ENCODE results near the gene KRT10.
"Not testable (repeated sequence)": the region's sequence is repeated elsewhere in the genome, so short reads cannot be mapped to it uniquely, and the experiment has no call there.

The KRT10 gene

DNA sequence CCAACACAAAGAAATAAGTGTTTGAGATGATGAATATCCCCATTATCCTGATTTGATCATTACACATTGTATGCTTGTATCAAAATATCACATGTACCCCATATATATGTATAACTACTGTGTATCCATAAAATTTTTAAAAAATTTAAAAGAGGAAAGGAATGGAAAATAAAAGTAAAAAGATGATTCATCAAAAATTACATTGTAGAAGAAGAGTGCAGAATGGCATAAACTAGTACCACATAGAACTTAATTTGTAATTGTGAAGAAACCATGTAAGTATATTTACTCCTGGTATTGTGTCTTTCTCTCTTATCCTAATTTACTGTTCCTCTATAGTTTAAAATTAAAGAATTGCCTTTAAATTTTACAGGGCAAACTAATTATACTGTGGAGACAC lies 11.5 kb upstream of the KRT10 start:
- DNase-seq, result no peak

DNA sequence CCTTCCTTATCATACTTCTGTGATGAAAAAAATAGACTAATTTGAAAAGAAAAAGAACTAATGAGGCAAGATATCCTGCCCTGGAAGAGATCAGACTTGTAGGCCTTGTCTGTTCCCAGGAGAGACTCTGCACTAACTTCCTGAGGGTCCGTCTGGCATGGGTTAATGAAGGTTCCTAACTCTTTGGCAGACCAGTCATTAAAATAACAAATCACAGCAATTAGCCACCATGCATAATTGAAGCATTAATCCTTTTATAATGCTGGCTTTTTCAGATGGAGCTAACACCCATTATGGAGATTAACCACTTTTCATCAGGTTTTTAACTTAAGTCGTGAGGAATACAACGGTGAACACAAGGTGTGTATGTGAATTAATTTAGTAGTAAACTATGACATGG lies 10.4 kb upstream of the KRT10 start:
- no peak for DNase-seq

DNA sequence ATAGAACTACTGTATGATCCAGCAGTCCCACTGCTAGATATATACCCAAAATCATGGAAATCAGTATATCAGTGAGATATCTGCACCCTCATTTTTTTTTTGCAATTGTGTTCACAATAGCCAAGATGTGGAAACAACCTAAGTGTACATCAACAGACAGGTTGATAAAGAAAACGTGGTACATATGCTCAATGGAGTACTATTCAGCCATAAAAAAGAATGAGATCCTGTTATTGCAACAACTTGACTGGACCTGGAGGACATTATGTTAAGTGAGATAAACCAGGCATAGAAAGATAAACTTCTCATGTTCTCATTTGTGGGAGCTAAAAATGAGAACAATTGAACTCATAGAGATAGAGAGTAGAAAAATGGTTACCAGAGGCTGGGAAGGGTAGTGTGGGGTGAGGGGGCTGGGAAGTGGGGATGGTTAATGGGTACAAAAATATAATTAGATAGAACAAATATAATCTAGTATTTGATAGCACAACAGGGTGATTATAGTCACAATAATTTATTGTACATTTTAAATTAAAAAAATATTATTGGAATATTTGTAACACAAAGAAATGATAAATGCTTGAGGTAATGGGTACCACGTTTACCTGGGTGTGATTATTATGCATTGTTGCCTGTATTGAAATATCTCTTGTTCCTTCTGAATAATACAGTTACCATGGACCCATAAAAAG lies 7.8 kb upstream of the KRT10 start:
- DNase-seq, result no peak

DNA sequence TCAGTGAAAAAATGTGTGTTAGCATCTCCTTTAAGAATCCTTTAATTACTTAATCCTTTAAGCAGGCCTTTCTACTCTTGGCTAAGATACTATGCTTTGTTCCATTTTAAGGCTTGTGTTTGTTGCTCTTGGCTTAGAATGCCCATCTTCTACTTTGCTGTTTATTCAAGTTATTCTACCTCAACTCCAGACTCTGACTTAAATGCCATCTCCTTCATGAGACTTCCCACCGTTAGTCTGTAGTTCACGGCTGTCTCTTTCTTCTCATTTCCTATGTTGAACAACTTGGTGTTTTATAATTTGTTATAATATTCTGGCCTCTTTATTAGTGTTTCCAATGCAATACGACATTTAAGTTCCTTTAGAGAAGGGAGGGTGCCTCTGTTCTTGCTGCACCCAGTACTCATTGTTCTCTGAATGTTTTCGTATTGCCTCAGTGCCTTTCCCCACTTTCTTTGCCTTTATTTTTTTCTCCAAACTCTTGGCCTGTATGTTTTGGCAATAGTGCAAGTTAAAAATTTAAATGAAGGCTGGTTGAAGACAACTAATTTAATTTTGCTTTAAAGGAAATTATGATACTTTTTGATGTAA lies 6.1 kb upstream of the KRT10 start:
- DNase-seq, result no peak

DNA sequence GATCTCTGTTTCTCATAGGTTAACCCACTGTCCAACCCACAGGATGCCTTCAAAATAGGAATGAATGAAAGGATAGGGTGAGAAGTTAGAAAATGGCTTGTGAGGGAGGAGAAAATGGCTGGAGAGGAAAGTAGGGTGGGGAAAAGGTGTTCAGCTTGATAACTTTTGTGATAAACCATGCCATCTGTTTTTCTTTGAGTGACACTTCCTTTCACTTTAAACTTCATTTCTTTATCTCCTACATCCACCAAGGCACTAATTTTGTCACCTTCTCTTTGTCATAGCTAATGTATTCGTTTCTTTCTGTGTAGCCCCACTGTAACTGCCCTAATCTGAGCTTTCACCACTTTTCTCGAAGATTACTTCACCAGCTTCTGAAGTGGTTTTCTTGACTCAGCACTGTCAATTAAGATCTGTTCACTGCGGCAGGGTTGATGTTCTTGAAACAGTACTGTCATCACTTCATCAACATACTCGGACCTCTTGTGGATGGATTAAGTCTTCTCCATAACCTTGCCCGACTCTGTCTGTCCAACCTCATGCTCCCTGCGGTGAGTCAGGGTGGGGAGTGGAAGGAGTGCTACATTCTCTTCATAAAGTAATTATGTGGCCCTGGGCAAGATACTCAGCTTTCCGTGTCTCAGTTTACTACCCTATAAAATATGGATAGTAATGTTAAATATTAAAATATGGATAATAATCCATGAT lies 5.5 kb upstream of the KRT10 start:
- no peak for DNase-seq

DNA sequence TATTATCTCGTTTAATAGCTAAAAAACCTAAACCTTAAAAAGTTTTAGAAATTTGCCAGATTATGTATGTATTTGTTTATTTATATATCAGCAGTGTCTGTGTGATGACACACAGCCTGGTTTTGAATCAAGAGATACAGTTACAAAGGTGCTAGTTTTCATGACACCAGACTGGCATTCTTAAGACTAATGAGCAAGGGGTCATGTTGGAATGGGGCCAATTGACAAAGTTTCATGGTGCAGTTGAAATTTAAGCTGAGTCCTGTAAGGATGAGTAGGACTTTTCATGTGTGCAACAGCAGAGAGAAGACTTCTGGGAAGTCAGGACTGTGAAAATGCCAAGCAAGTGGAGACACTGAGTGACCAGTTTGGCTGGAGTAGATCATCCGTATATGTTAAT lies 3.2 kb upstream of the KRT10 start:
- DNase-seq, result no peak

DNA sequence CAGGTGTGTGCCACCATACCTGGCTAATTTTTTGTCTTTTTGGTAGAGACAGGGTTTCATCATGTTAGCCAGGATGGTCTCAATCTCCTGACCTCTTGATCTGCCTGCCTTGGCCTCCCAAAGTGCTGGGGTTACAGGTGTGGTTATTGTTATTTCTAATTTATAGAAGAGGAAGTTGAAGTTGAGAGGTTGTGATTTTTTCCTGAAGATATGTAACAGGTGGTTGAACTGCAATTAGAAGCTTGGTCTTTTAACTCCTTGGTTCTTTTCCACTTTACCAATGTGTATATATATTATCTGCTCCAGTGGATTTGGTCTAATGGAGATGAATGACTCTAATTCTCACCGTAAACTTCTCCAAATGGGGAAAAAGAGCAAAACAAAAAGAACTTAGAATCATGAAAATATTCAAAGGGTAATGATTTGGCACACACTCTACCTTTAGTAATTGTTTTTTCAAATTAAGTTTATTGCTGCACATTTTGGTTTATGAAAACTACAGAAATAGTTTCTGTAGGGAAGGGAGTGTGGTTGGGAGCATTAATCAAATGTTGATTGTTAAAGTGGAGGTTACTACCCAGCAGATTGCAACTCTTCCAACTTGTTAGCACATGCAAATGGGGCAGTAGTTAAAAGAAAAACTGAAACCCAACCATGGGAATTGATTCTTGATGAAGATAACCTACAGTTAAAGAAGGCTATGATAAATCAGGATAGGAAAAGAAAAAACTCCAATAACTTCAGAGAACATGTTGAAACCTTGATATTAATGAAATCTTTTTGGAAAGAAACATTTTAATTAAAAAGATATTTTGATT lies 1.8 kb upstream of the KRT10 start:
- no peak for DNase-seq

DNA sequence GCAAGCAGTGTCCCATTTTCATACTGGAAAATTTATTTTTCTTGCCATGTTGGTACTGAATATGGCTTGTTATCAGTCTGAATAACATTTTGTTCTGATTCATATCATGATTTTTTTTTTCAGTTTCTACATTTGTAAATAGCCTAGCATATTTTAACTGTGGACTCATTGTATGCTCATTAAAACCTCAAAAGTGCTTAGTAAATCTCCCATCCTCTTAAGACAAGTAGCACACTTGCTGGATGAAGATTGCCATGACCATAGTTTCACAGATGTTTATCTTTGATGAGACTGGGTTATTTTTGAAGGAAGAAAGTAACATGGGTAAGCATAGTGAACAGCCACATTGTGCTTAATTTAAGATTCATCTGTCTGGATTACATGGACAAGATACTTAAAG lies 878 bp downstream of the KRT10 start:
- DNase-seq, result no peak

DNA sequence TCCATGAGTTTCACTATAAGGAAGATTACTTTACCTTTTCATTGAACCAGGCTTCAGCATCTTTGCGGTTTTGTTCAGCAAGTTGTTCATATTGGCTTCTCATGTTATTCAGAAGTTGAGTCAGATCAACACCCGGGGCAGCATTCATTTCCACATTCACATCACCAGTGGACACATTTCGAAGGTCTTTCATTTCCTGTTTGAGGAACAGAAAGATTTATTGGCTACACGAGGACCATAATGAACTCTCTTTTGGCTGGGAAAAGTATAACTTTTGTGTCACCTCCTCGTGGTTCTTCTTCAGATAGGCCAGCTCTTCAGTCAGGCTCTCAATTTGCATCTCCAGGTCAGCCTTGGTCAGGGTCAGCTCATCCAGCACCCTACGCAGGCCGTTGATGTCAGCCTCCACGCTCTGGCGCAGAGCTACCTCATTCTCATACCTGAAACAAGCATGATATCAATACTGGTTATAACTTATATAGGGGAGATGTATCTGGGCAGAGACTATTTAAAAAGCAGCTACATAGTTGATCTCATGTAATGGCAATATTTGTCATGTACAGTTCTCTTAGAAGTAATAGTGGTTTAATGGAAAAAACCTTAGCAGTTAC lies 2.1 kb downstream of the KRT10 start:
- DNase-seq, result no peak

DNA sequence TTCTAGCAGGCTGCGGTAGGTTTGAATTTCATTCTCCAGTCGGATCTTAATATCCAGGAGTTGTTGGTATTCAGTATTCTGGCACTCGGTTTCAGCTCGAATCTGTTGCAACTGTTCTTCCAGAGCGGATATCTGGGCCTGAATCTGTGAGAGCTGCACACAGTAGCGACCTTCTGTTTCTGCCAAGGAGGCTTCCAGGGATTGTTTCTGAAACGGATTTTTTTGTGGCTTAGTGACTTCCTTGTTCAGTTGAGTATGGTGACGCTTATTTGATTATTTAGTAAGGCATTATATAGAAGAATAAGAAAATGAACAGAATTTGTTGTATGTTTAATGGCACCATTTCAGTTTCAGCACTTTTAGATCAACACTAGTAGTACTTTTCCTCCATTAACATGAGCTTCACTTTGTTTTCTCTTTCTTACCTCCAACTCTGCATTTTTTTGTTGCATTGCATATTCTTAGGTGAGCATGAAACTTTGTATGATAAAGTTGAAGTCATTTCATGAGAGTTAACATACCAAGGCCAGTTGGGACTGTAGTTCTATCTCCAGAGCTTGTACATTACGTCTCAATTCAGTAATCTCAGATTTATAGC lies 2.8 kb downstream of the KRT10 start:
- peak in 1 of 51 donors; percentile 1 for DNase-seq

DNA sequence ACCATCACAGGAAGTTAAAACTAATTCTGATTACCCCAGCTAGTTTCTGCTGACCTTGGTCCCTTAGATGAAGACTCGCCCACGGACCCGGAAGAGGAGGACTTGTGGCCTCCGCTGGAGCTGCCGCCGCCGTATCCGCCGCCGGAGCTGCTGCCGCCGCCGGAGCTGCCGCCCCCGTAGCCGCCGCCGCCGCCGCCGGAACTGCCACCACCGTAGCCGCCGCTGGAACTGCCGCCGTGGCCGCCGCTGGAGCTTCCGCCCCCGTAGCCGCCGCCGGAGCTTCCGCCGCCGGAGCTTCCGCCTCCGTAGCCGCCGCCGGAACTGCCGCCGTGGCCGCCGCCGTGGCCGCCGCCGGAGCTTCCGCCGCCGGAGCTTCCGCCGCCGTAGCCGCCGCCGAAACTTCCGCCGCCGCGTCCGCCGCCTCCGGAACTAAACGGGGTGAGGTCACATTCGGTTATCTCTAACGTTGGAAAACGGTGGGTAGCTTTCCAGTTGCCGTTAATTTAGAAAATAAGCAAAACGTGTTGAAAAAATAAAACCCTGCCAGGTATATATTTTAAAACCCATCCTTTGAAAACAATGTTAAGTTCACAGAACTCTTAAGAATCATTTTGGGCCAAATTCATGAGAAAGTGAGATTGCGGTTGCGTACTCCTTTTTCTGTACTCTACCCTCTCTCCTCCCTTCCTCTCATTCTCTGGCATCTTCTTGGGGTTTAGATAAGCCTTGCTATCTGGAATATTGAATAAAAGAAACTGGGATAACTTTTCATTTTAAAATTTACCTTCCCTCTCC lies 3.5 kb downstream of the KRT10 start:
- peak in 49 of 51 donors; percentile 8 to 87 (median 60) for DNase-seq

DNA sequence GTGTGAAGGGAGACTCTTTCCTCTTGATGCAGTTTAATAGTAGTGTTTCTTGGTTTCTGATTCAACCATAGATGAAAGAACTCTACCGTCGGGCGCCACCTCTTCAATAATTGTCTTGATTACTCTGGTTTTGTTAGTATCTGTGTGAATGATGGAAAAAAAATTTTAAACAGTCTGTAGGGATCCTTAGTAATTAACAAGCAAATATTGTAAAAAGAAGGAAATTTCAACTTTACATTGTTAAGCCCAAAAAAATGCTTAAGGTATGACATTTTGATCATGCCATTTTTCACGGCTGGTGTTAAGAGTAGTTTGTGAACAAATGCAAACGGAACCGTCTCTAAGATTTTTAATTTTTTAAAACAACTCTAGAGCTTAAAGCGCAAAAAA lies 4.1 kb downstream of the KRT10 start:
- DNase-seq, result no peak

DNA sequence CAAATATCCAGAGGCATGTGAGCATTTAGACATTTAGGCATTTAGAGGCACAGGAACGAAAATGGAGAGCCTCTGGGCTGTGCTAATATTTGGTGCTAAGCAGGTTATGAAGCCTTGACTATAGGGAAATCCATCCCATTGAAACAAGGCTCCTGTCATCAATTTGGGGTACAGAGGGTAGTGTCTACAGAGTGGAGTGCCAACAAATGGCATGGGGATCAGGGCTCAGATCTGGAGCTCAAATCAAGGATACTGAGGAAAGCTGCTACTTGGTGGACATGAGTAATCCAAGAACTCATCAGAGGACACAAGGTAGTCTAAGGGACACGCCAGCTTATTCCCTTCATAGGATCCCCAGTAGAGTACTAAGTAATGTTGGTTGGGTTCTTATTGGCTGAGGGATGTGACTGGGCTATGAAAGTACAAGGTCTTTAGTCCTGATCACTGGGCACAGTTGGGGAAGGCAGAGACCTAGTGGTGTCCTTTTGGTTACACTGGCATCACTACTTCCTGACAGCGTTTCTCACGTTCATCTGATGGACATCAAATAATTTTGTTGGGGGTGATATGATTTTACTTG lies 5.2 kb downstream of the KRT10 start:
- no peak for DNase-seq

DNA sequence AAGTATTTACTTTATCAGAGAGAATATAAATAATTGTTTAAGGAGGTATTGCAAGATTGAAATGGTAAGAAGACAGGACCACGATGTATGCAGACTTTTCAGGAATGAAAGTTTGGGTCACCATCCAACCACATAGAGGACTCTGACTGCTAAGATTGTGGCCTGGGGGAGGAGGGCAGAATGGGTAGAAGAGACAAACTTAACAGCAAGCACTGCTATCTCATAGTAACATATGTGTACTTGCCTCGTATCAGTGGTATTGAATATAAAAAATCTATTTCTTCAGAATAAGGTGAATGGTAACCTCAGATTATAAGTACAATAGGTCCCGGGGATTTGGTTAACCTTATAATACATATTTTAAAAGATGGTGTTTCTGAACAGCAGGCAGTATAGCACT lies 5.8 kb downstream of the KRT10 start:
- no peak for DNase-seq

DNA sequence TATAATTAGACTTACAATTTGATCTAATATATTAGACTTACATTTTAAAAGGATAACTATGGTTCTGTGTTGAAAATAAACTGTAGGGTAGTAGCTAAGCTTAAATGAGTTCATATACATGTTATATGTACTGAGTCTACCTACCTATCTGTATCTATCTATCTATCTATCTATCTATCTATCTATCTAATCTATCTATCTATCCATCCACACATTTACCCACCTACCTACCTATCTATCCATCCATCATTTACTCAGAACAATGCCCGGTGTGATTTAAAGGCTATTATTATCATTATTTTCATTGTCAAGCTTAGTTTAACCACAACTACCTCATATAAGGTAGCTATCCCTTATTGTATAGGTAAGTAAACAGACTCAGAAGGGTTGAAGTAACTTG lies 7.0 kb downstream of the KRT10 start:
- no peak for DNase-seq

DNA sequence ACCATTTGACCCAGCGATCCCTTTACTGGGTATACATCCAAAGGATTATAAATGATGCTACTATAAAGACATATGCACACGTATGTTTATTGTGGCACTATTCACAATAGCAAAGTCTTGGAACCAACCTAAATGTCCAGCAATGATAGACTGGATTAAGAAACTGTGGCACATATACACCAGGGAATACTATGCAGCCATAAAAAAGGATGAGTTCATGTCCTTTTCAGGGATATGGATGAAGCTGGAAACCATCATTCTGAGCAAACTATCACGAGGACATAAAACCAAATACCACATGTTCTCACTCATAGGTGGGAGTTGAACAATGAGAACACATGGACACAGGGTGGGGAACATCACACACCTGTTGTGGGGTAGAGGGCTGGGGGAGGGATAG lies 7.8 kb downstream of the KRT10 start:
- DNase-seq, result not testable (repeated sequence)

DNA sequence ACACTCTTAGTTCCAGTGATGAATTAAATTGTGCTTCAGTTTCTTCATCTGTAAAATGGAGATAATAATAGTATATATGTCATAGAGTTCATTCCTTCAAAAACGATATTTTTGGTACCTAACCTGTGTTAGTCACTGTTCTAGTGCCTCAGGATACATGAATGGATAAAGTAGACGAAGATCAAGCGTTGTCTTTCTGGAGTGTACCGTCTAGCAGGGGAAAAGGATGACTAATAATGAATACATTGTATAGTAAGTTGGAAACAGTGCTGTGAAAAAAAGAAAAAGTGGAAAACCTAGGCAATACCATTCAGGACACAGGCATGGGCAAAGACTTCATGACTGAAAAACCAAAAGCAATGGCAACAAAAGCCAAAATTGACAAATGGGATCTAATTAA lies 8.6 kb downstream of the KRT10 start:
- no peak for DNase-seq

DNA sequence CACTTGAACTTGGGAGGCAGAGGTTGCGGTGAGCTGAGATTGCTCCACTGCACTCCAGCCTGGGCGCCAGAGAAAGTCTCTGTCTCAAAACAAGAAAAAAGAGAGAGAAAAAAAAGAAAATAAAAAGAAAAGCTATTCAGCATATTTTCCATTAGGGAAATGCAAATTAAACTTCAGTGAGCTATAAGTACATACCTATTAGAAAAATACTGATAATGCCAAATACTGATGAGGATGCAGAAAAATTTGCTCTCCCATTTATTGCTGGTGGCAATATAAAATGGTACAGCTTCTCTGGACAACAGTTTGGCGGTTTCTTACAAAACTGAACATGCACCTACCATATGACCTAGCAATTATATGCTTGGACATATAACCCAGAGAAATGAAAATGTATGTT lies 9.8 kb downstream of the KRT10 start:
- no peak for DNase-seq

DNA sequence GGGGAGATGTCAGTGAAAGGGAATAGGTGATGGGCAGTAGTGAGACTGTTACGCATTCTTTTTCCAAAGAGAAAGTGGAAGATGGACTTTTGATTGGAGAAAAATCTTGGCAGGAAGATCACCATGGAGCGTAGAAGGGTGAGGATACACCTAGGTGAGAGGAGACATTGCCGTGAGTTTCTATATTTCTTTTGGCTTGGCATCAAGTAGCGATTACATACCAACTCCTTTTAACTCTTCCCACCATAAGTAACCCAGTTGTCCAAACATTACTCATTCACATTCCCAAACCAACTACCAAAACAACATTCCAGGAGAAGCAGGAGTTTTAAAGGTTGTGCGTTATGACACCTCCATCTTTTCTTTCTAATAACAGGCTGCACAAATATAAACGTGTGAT lies 11.9 kb downstream of the KRT10 start:
- DNase-seq, result no peak

All from hypothalamus (tissue), 51 donors.